ENCODE measurements around the gene TMEM151B. TPM values are rescaled to one million over a fixed set of nuclear protein-coding genes. Genes with fewer than 3 reads are reported as not detected.
A peak's percentile ranks its signal among the peaks of the same experiment; 100 is the strongest.

The TMEM151B gene
- total and polyA plus RNA-seq, 10 of the 15 experiments (the other 5 are each of a cell fraction or from before 2014, with no cell fraction given): 0.01 to 0.19 (median 0.05) TPM; not detected in 6

- H3K9me3 ChIP-seq (replicated peaks; ENCODE audit: control insufficient read depth, insufficient read depth, low read length): no peaks in the 10 kb centered on the region
- peaks cover 11% of the 10 kb centered on the region for H3K4me1 ChIP-seq (ENCODE audit: control insufficient read depth, insufficient read depth, low read length)
- TF ChIP-seq, protein P1, sequence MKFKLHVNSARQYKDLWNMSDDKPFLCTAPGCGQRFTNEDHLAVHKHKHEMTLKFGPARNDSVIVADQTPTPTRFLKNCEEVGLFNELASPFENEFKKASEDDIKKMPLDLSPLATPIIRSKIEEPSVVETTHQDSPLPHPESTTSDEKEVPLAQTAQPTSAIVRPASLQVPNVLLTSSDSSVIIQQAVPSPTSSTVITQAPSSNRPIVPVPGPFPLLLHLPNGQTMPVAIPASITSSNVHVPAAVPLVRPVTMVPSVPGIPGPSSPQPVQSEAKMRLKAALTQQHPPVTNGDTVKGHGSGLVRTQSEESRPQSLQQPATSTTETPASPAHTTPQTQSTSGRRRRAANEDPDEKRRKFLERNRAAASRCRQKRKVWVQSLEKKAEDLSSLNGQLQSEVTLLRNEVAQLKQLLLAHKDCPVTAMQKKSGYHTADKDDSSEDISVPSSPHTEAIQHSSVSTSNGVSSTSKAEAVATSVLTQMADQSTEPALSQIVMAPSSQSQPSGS (IDR thresholded peaks at IDR 0.05; ENCODE audit: low read length): no peak
- 0 out of 2 replicates have a peak, but pooled peaks have one; percentile 18 for TF ChIP-seq SMAD5 (IDR thresholded peaks at IDR 0.05; ENCODE audit: low read depth)
- H3K27ac ChIP-seq (ENCODE audit: control insufficient read depth, insufficient read depth): no peak overlapping the region
- ChIA-PET RAD21 (ENCODE audit: unreplicated experiment) (interaction anchor here (1.4 kb wide), 1 partner anchor 12 kb away, joined by 6 read pairs; no protein-coding TSS in a partner anchor), SMC1A (ENCODE audit: uncharacterized antibody, unreplicated experiment) (interaction anchor here (2.6 kb wide), 1 partner anchor 26 kb away, joined by 10 read pairs; no protein-coding TSS in a partner anchor), POLR2A (interaction anchor here (1.9 to 6.3 kb wide), 4 partner anchors 10 to 14 kb away, joined by 4 to 131 read pairs (median 7); partner anchors contain the start of gene SLC35B2), CTCF (interaction anchor here (1.0 to 3.0 kb wide), 7 partner anchors 8 to 151 kb away, joined by 3 to 14 read pairs (median 6); no protein-coding TSS in a partner anchor)
- H4K20me1 ChIP-seq (ENCODE audit: control insufficient read depth, insufficient read depth): peaks cover 11% of the 10 kb centered on the region; the same call in 1 of the 2 replicates
- ATAC-seq (no peak), FAIRE-seq (no peak), DNase-seq (ENCODE audit: low read depth, low spot score) (no peak)
- H3K27me3 ChIP-seq (replicated peaks in 1 of 2; ENCODE audit: control insufficient read depth in 2 of 2, insufficient read depth in 2 of 2, low read length in 1 of 2): no peaks in the 10 kb centered on the region
- H3K79me2 ChIP-seq (ENCODE audit: control insufficient read depth, insufficient read depth, low read length): peaks cover 82% of the 10 kb centered on the region
- in situ Hi-C loops (cut with MboI) (no loop called here), intact Hi-C loops (cut with micrococcal nuclease; ENCODE audit: unreplicated experiment) (no loop called here)
- 52% methylated on average over 5 of the region's 6 CpGs for WGBS (ENCODE audit: insufficient coverage, insufficient replicate concordance, low lambda C conversion rate, missing lambda C conversion rate)
- H3K9ac ChIP-seq (ENCODE audit: control insufficient read depth, insufficient read depth, low read length): no peak overlapping the region; the same call in 1 of the 2 replicates
- H3K4me3 ChIP-seq: peak overlapping the region; percentile 95
- BruUV-seq (replicated peaks): TSS peak; percentile 49
- no peak overlapping the region for H2AFZ ChIP-seq (ENCODE audit: control insufficient read depth, low read depth, low read length)
- H3K4me2 ChIP-seq (ENCODE audit: control insufficient read depth, insufficient read depth): peak overlapping the region; percentile 66
- peaks cover 37 to 53% of the 10 kb centered on the region in 2 experiments for H3K36me3 ChIP-seq (ENCODE audit: control insufficient read depth in 2 of 2, insufficient read depth in 2 of 2, low read length in 1 of 2)
These were observed 20.1 kb upstream of the TMEM151B start for GRCh38 chr6:44250067-44250717.

GRCh38 chr6:44250718-44251123, 19.5 kb upstream of the TMEM151B start:
- Histone ChIP-seq H2AFZ (ENCODE audit: control insufficient read depth, low read depth, low read length) (no peak overlapping the region), H3K36me3 (ENCODE audit: control insufficient read depth in 2 of 2, insufficient read depth in 2 of 2, low read length in 1 of 2) (peaks cover 39 to 53% of the 10 kb centered on the region in 2 experiments), H4K20me1 (ENCODE audit: control insufficient read depth, insufficient read depth) (peaks cover 11% of the 10 kb centered on the region; the same call in 1 of the 2 replicates), H3K4me1 (ENCODE audit: control insufficient read depth, insufficient read depth, low read length) (peaks cover 14% of the 10 kb centered on the region), H3K27me3 (replicated peaks in 1 of 2; ENCODE audit: control insufficient read depth in 2 of 2, insufficient read depth in 2 of 2, low read length in 1 of 2) (no peaks in the 10 kb centered on the region), H3K4me2 (ENCODE audit: control insufficient read depth, insufficient read depth) (peak overlapping the region; percentile 66), H3K4me3 (peak overlapping the region; percentile 95), H3K9me3 (replicated peaks; ENCODE audit: control insufficient read depth, insufficient read depth, low read length) (no peaks in the 10 kb centered on the region), H3K79me2 (ENCODE audit: control insufficient read depth, insufficient read depth, low read length) (peaks cover 84% of the 10 kb centered on the region), H3K27ac (ENCODE audit: control insufficient read depth, insufficient read depth) (no peak overlapping the region), H3K9ac (ENCODE audit: control insufficient read depth, insufficient read depth, low read length) (no peak overlapping the region)
- intact Hi-C loops (cut with micrococcal nuclease; ENCODE audit: unreplicated experiment): no loop called here
- BruUV-seq (replicated peaks): no TSS peak
- POLR2A ChIA-PET: interaction anchor here (1.3 to 2.0 kb wide), 5 partner anchors 10 to 25 kb away, joined by 3 to 9 read pairs (median 4); no protein-coding TSS in a partner anchor
- 59% methylated on average over 3 of the region's 3 CpGs for WGBS (ENCODE audit: insufficient coverage, insufficient replicate concordance, low lambda C conversion rate, missing lambda C conversion rate)
- no peak for ATAC-seq
- no peak for DNase-seq (ENCODE audit: low read depth, low spot score)
- CTCF ChIA-PET: interaction anchor here (1.2 to 3.0 kb wide), 7 partner anchors 9 to 151 kb away, joined by 3 to 14 read pairs (median 6); no protein-coding TSS in a partner anchor
- no peak for FAIRE-seq
- in situ Hi-C loops (cut with MboI): no loop called here
- RAD21 ChIA-PET (ENCODE audit: unreplicated experiment): interaction anchor here (1.0 to 1.9 kb wide), 3 partner anchors 27 to 81 kb away, joined by 3 to 6 read pairs (median 3); no protein-coding TSS in a partner anchor
- TF ChIP-seq ATF7 (IDR thresholded peaks at IDR 0.05; ENCODE audit: low read depth) (peak; percentile 9; the same call in 1 of the 2 replicates), POLR2AphosphoS5 (IDR thresholded peaks at IDR 0.05; ENCODE audit: low read length) (peak; percentile 44), NFYA (IDR thresholded peaks at IDR 0.05; ENCODE audit: borderline replicate concordance, low read depth, low read length) (no peak), POLR2AphosphoS2 (IDR thresholded peaks at IDR 0.05; ENCODE audit: low read depth, low read length) (peak; percentile 49; the same call in 1 of the 2 replicates), BACH1 (IDR thresholded peaks at IDR 0.05; ENCODE audit: borderline replicate concordance) (peak; percentile 59; the same call in 1 of the 2 replicates), CBX5 (IDR thresholded peaks at IDR 0.05; ENCODE audit: low read depth) (no peak), SMAD5 (IDR thresholded peaks at IDR 0.05; ENCODE audit: low read depth) (0 out of 2 replicates have a peak, but pooled peaks have one; percentile 25)
- SMC1A ChIA-PET (ENCODE audit: uncharacterized antibody, unreplicated experiment): interaction anchor here (1.5 kb wide), 1 partner anchor 26 kb away, joined by 6 read pairs; no protein-coding TSS in a partner anchor

All from GM12878 (cell line).